Erythroblast (primary cell): ENCODE data around the gene KSR1.

Experiments
- GATA1 ChIP-seq: IDR thresholded peaks from 2 replicates; pipeline ENCODE4 v1.6.1; 2011; ENCODE audit warnings: low read depth, mild to moderate bottlenecking, control low read depth, low read length, moderate library complexity
- POLR2A ChIP-seq: IDR thresholded peaks from 2 replicates; pipeline ENCODE4 v1.6.1; 2011; ENCODE audit warnings: mild to moderate bottlenecking, low read length

DNA sequence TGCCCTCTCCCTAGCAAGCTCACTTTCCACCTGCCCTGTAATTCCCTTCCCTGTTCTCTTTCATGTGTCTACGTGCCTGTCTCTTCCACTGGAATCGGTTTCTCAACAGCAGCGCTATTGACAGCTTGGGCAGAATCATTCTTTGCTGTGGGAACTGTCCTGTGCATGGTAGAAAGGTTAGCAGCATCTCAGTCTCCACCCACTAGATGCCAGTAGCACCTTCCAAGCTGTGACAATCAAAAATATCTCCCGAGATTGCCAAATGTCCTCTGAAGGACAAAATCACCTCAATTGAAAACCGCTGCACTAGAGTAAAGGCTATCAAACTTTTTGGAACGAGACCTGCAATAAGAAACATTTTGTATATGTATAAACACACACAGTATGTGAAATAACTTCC is 41.6 kb upstream of the KSR1 start:
- TF ChIP-seq POLR2A (no peak), GATA1 (no peak)
